Ishikawa (cell line): Measurements from ENCODE around the gene PINLYP.

Experiments
- CEBPB ChIP-seq: IDR thresholded peaks from 2 replicates; pipeline ENCODE4 v1.6.1; 2012
- EP300 ChIP-seq: IDR thresholded peaks from 2 replicates; pipeline ENCODE4 v1.6.1; 2012; ENCODE audit warnings: borderline replicate concordance
- FOXM1 ChIP-seq: IDR thresholded peaks from 2 replicates; pipeline ENCODE4 v1.6.1; 2012; ENCODE audit warnings: low read depth, borderline replicate concordance
- MAX ChIP-seq: IDR thresholded peaks from 2 replicates; pipeline ENCODE4 v1.6.1; 2012
- RAD21 ChIP-seq: IDR thresholded peaks from 2 replicates; pipeline ENCODE4 v1.6.1; 2012; ENCODE audit warnings: low read depth
- REST ChIP-seq: IDR thresholded peaks from 2 replicates; pipeline ENCODE4 v1.6.1; 2012; ENCODE audit warnings: low read depth, mild to moderate bottlenecking
- TAF1 ChIP-seq: IDR thresholded peaks from 2 replicates; pipeline ENCODE4 v1.6.1; 2012; ENCODE audit warnings: low read depth, mild to moderate bottlenecking
- TCF12 ChIP-seq: IDR thresholded peaks from 2 replicates; pipeline ENCODE4 v1.6.1; 2012; ENCODE audit warnings: low read depth
- TEAD4 ChIP-seq: IDR thresholded peaks from 2 replicates; pipeline ENCODE4 v1.6.1; 2012
- YY1 ChIP-seq: IDR thresholded peaks from 2 replicates; pipeline ENCODE4 v1.6.1; 2012; ENCODE audit warnings: low read depth

- TF ChIP-seq TCF12 (no peak), FOXM1 (no peak), EP300 (no peak), MAX (no peak; the same call in 1 of the 2 replicates), RAD21 (no peak), YY1 (no peak), CEBPB (no peak), REST (no peak), TAF1 (no peak), TEAD4 (no peak)
Measured at GRCh38 chr19:43625918-43626579, 50.4 kb downstream of the PINLYP start.
